Measurements from ENCODE around the gene CHST15. TPM values are rescaled to one million over a fixed set of nuclear protein-coding genes. Genes with fewer than 3 reads are reported as not detected.

Gene CHST15
- total and polyA plus RNA-seq, 7 experiments from 2014 or later, result 0.27 to 43.3 (median 2.2) TPM

DNA sequence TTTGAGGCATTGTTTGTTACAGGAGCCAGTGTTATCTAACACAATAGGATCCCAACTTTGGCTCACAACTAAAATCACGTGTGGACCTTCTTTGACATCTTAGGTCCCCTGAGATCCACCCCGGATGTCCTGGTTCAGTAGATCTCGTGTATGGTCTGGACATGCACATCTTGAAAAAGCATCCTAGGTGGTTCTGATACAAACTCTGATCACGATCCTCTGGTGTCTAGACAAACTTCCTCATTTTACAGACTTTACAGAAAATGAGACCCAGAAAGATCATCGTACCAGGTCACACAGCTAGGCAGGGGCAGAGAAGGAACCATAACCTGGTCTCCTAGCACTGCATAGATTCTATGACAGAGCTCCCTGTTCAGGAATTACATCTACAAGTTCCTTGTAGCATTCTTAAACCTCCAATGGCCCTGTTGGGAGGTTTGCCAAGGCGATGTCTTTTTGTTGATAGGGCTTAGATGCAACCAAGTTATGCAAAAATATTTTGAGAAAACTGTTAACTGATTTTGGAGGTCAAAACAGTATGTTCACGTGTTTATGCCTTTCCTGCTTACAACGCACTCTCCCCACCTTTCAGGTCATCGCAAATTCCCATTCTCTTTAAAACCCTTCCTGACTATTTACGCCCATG, 30.8 kb upstream of the CHST15 start:
- no peaks in the 10 kb centered on the region for H3K27me3 ChIP-seq (ENCODE audit: control insufficient read depth in 2 of 2, insufficient read depth in 2 of 2, low read length in 2 of 2)
- DNase-seq (no peak), ATAC-seq (peak; percentile 44)
- H3K4me1 Mint-ChIP-seq, result no peaks in the 10 kb centered on the region
- ChIA-PET POLR2A (no interaction called here), CTCF (no interaction called here)
- H3K9me3 ChIP-seq (ENCODE audit: control insufficient read depth in 2 of 3, low read length in 3 of 3), result no peaks in the 10 kb centered on the region
- no peaks in the 10 kb centered on the region for H3K9me3 Mint-ChIP-seq
- H3K4me3 Mint-ChIP-seq, result no peak overlapping the region
- no peak overlapping the region for H3K27ac ChIP-seq (ENCODE audit: low read depth, low read length)
- no peak overlapping the region for H3K27ac Mint-ChIP-seq
- no peaks in the 10 kb centered on the region for H3K36me3 ChIP-seq (ENCODE audit: control insufficient read depth in 2 of 3, insufficient read depth in 3 of 3, low read length in 3 of 3)
- H3K27me3 Mint-ChIP-seq, result no peaks in the 10 kb centered on the region
- intact Hi-C loops (cut with micrococcal nuclease), result loop anchor here in 1 of 2 donors (10.0 kb wide), 1 partner anchor 101 kb away; no protein-coding TSS in a partner anchor
- no peak overlapping the region for H3K4me3 ChIP-seq (ENCODE audit: low read length)
- peaks cover 0 to 10% of the 10 kb centered on the region in 2 donors for H3K4me1 ChIP-seq (ENCODE audit: control insufficient read depth in 2 of 2, insufficient read depth in 2 of 2, low read length in 2 of 2)
- no peaks in the 10 kb centered on the region for H3K36me3 Mint-ChIP-seq

- POLR2A ChIA-PET, result no interaction called here
- Histone ChIP-seq H3K36me3 (ENCODE audit: control insufficient read depth in 2 of 3, insufficient read depth in 3 of 3, low read length in 3 of 3) (no peaks in the 10 kb centered on the region), H3K9me3 (ENCODE audit: control insufficient read depth in 2 of 3, low read length in 3 of 3) (no peaks in the 10 kb centered on the region), H3K27ac (ENCODE audit: low read depth, low read length) (no peak overlapping the region), H3K4me1 (ENCODE audit: control insufficient read depth in 2 of 2, insufficient read depth in 2 of 2, low read length in 2 of 2) (peaks cover 0 to 11% of the 10 kb centered on the region in 2 donors), H3K27me3 (ENCODE audit: control insufficient read depth in 2 of 2, insufficient read depth in 2 of 2, low read length in 2 of 2) (no peaks in the 10 kb centered on the region), H3K4me3 (ENCODE audit: low read length) (no peak overlapping the region)
- Mint-ChIP-seq H3K36me3 (no peaks in the 10 kb centered on the region), H3K27me3 (no peaks in the 10 kb centered on the region), H3K27ac (no peak overlapping the region), H3K4me1 (no peaks in the 10 kb centered on the region), H3K9me3 (no peaks in the 10 kb centered on the region), H3K4me3 (no peak overlapping the region)
- DNase-seq (no peak), ATAC-seq (no peak)
- intact Hi-C loops (cut with micrococcal nuclease), result loop anchor here in 1 of 2 donors (10.0 kb wide), 1 partner anchor 102 kb away; no protein-coding TSS in a partner anchor
- CTCF ChIA-PET, result interaction anchor here (0.6 kb wide), 1 partner anchor 70 kb away, joined by 3 read pairs; no protein-coding TSS in a partner anchor
These were observed 29.8 kb upstream of the CHST15 start for GRCh38 chr10:124123156-124123555.

GRCh38 chr10:124122211-124122610, 28.8 kb upstream of the CHST15 start:
- Histone ChIP-seq H3K4me1 (ENCODE audit: control insufficient read depth in 2 of 2, insufficient read depth in 2 of 2, low read length in 2 of 2) (peaks cover 0 to 11% of the 10 kb centered on the region in 2 donors), H3K36me3 (ENCODE audit: control insufficient read depth in 2 of 3, insufficient read depth in 3 of 3, low read length in 3 of 3) (no peaks in the 10 kb centered on the region), H3K4me3 (ENCODE audit: low read length) (no peak overlapping the region), H3K27me3 (ENCODE audit: control insufficient read depth in 2 of 2, insufficient read depth in 2 of 2, low read length in 2 of 2) (no peaks in the 10 kb centered on the region), H3K27ac (ENCODE audit: low read depth, low read length) (no peak overlapping the region), H3K9me3 (ENCODE audit: control insufficient read depth in 2 of 3, low read length in 3 of 3) (no peaks in the 10 kb centered on the region)
- no peak overlapping the region for H3K27ac Mint-ChIP-seq
- intact Hi-C loops (cut with micrococcal nuclease), result loop anchor here in 1 of 2 donors (10.0 kb wide), 1 partner anchor 103 kb away; no protein-coding TSS in a partner anchor
- H3K4me3 Mint-ChIP-seq, result no peak overlapping the region
- no peak for DNase-seq
- H3K27me3 Mint-ChIP-seq, result peaks cover 0 to 2% (median 0%) of the 10 kb centered on the region in 5 donors
- H3K36me3 Mint-ChIP-seq, result no peaks in the 10 kb centered on the region
- POLR2A ChIA-PET, result no interaction called here
- CTCF ChIA-PET, result no interaction called here
- no peak for ATAC-seq
- no peaks in the 10 kb centered on the region for H3K9me3 Mint-ChIP-seq
- H3K4me1 Mint-ChIP-seq, result no peaks in the 10 kb centered on the region

DNA sequence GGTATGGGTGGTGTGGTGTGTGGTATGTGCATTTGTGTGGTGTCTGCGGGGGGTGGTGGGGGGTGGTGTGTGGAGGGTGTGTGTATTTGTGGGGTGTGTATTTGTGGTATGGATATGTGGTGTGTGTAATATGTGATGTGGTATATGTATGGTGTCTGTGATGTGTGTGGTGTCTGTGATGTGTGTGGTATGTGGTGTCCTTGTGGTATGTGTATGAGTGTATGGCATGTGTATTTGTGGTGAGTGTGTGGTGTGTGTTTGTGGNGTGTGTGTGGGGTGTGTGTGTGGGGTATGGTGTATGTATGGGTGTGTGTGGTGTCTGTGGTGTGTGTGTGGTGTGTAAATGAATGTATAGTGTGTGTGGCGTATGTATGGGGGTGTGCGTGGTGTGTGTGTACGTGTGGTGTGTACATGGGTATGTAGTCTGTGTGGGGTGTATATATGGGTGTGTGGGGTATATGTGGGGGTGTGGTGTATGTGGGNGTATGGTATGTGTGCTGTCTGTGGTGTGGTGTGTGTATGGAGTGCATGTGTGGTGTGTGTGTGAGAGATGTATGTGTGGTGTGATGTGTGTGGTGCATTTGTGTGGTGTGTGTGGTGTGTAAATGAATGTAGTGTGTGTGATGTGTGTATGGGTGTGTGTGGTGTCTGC, 27.1 kb upstream of the CHST15 start:
- H3K4me1 ChIP-seq (ENCODE audit: control insufficient read depth in 2 of 2, insufficient read depth in 2 of 2, low read length in 2 of 2), result peaks cover 0 to 11% of the 10 kb centered on the region in 2 donors
- no peaks in the 10 kb centered on the region for H3K9me3 Mint-ChIP-seq
- CTCF ChIA-PET, result no interaction called here
- no peaks in the 10 kb centered on the region for H3K36me3 Mint-ChIP-seq
- H3K27ac Mint-ChIP-seq, result no peak overlapping the region
- H3K36me3 ChIP-seq (ENCODE audit: control insufficient read depth in 2 of 3, insufficient read depth in 3 of 3, low read length in 3 of 3), result no peaks in the 10 kb centered on the region
- no peak for ATAC-seq
- no peak overlapping the region for H3K4me3 ChIP-seq (ENCODE audit: low read length)
- H3K9me3 ChIP-seq (ENCODE audit: control insufficient read depth in 2 of 3, low read length in 3 of 3), result no peaks in the 10 kb centered on the region
- no peaks in the 10 kb centered on the region for H3K4me1 Mint-ChIP-seq
- POLR2A ChIA-PET, result no interaction called here
- no peak overlapping the region for H3K4me3 Mint-ChIP-seq
- intact Hi-C loops (cut with micrococcal nuclease), result loop anchor here in 1 of 2 donors (10.0 kb wide), 1 partner anchor 104 kb away; no protein-coding TSS in a partner anchor
- H3K27me3 ChIP-seq (ENCODE audit: control insufficient read depth in 2 of 2, insufficient read depth in 2 of 2, low read length in 2 of 2), result no peaks in the 10 kb centered on the region
- H3K27me3 Mint-ChIP-seq, result peaks cover 0 to 2% (median 0%) of the 10 kb centered on the region in 5 donors
- DNase-seq, result no peak
- no peak overlapping the region for H3K27ac ChIP-seq (ENCODE audit: low read depth, low read length)

- no peak overlapping the region for H3K27ac ChIP-seq (ENCODE audit: low read depth, low read length)
- H3K4me1 Mint-ChIP-seq, result no peaks in the 10 kb centered on the region
- peaks cover 0 to 11% of the 10 kb centered on the region in 2 donors for H3K4me1 ChIP-seq (ENCODE audit: control insufficient read depth in 2 of 2, insufficient read depth in 2 of 2, low read length in 2 of 2)
- no peaks in the 10 kb centered on the region for H3K36me3 Mint-ChIP-seq
- ATAC-seq (peak; percentile 36), DNase-seq (peak in 1 of 9 donors; percentile 2)
- H3K36me3 ChIP-seq (ENCODE audit: control insufficient read depth in 2 of 3, insufficient read depth in 3 of 3, low read length in 3 of 3), result no peaks in the 10 kb centered on the region
- peaks cover 0 to 2% (median 0%) of the 10 kb centered on the region in 5 donors for H3K27me3 Mint-ChIP-seq
- no peak overlapping the region for H3K4me3 ChIP-seq (ENCODE audit: low read length)
- POLR2A ChIA-PET, result no interaction called here
- H3K27ac Mint-ChIP-seq, result no peak overlapping the region
- no peak overlapping the region for H3K4me3 Mint-ChIP-seq
- CTCF ChIA-PET, result no interaction called here
- no peaks in the 10 kb centered on the region for H3K27me3 ChIP-seq (ENCODE audit: control insufficient read depth in 2 of 2, insufficient read depth in 2 of 2, low read length in 2 of 2)
- H3K9me3 ChIP-seq (ENCODE audit: control insufficient read depth in 2 of 3, low read length in 3 of 3), result no peaks in the 10 kb centered on the region
- intact Hi-C loops (cut with micrococcal nuclease), result loop anchor here in 1 of 2 donors (10.0 kb wide), 1 partner anchor 105 kb away; no protein-coding TSS in a partner anchor
- no peaks in the 10 kb centered on the region for H3K9me3 Mint-ChIP-seq
These were observed 26.5 kb upstream of the CHST15 start for GRCh38 chr10:124119946-124120345.

- ChIA-PET CTCF (no interaction called here), POLR2A (no interaction called here)
- Histone ChIP-seq H3K36me3 (ENCODE audit: control insufficient read depth in 2 of 3, insufficient read depth in 3 of 3, low read length in 3 of 3) (no peaks in the 10 kb centered on the region), H3K9me3 (ENCODE audit: control insufficient read depth in 2 of 3, low read length in 3 of 3) (no peaks in the 10 kb centered on the region), H3K4me1 (ENCODE audit: control insufficient read depth in 2 of 2, insufficient read depth in 2 of 2, low read length in 2 of 2) (peaks cover 0 to 11% of the 10 kb centered on the region in 2 donors), H3K27ac (ENCODE audit: low read depth, low read length) (no peak overlapping the region), H3K4me3 (ENCODE audit: low read length) (no peak overlapping the region), H3K27me3 (ENCODE audit: control insufficient read depth in 2 of 2, insufficient read depth in 2 of 2, low read length in 2 of 2) (no peaks in the 10 kb centered on the region)
- intact Hi-C loops (cut with micrococcal nuclease), result no loop called here
- Mint-ChIP-seq H3K27me3 (peaks cover 0 to 2% (median 0%) of the 10 kb centered on the region in 5 donors), H3K27ac (no peak overlapping the region), H3K4me3 (no peak overlapping the region), H3K9me3 (peaks cover 0 to 4% (median 0%) of the 10 kb centered on the region in 11 donors), H3K4me1 (no peaks in the 10 kb centered on the region), H3K36me3 (no peaks in the 10 kb centered on the region)
- no peak for DNase-seq
- ATAC-seq, result no peak
These were observed 25.8 kb upstream of the CHST15 start for GRCh38 chr10:124119216-124119615.
